HG03103 (cell line): Measurements from ENCODE around the gene SMIM24.
"Not testable (repeated sequence)": the region's sequence is repeated elsewhere in the genome, so short reads cannot be mapped to it uniquely, and the experiment has no call there.

Experiments
- ATAC-seq: cut with Tn5 transposase; IDR thresholded peaks from one replicate; pipeline ENCODE4 v1.9.1; 2021; ENCODE audit warnings: low read depth; ENCODE audit not compliant: unreplicated experiment

Gene SMIM24

GRCh38 chr19:3480383-3481091, at the start of gene SMIM24:
SMIM24 (minus strand) TSS chr19:3480525; CDS start chr19:3480463, 62 bp downstream.
- no peak for ATAC-seq

- ATAC-seq, result not testable (repeated sequence)
Measured at GRCh38 chr19:3529299-3529698, 49.0 kb upstream of the SMIM24 start.

GRCh38 chr19:3528539-3529211, 48.4 kb upstream of the SMIM24 start:
- no peak for ATAC-seq

GRCh38 chr19:3528080-3528479, 47.8 kb upstream of the SMIM24 start:
- ATAC-seq, result no peak

- ATAC-seq, result no peak
Measured at GRCh38 chr19:3527238-3527910, 47.0 kb upstream of the SMIM24 start.

- ATAC-seq, result no peak
Measured at GRCh38 chr19:3526507-3527237, 46.3 kb upstream of the SMIM24 start.

- ATAC-seq, result no peak
Measured at GRCh38 chr19:3524904-3525451, 44.7 kb upstream of the SMIM24 start.

GRCh38 chr19:3524078-3524842, 43.9 kb upstream of the SMIM24 start:
- no peak for ATAC-seq

GRCh38 chr19:3523361-3524077, 43.2 kb upstream of the SMIM24 start:
- ATAC-seq, result no peak

GRCh38 chr19:3522421-3523360, 42.4 kb upstream of the SMIM24 start:
- ATAC-seq, result no peak

GRCh38 chr19:3521104-3521445, 40.8 kb upstream of the SMIM24 start:
- ATAC-seq, result no peak

- no peak for ATAC-seq
Measured at GRCh38 chr19:3520166-3521103, 40.1 kb upstream of the SMIM24 start.

GRCh38 chr19:3519126-3519525, 38.8 kb upstream of the SMIM24 start:
- no peak for ATAC-seq

GRCh38 chr19:3518659-3519058, 38.3 kb upstream of the SMIM24 start:
- no peak for ATAC-seq

- no peak for ATAC-seq
Measured at GRCh38 chr19:3518255-3518654, 37.9 kb upstream of the SMIM24 start.

- ATAC-seq, result no peak
Measured at GRCh38 chr19:3517638-3518037, 37.3 kb upstream of the SMIM24 start.

GRCh38 chr19:3516675-3517207, 36.4 kb upstream of the SMIM24 start:
- ATAC-seq, result no peak
